ENCODE measurements around the gene SP7. TPM values are rescaled to one million over a fixed set of nuclear protein-coding genes. Genes with fewer than 3 reads are reported as not detected.

Gene SP7
- total RNA-seq, 1 experiment from 2014 or later = not detected

Other genes starting within 250 kb of the SP7 start
- 178 and 231 TPM in 2 replicates for gene IGFBP6, start 238.7 kb downstream of the SP7 start, total RNA-seq (2014; rRNA removed)
- gene SOAT2, start 232.9 kb downstream of the SP7 start, total RNA-seq (2014; rRNA removed) = not detected in 2 replicates
- gene ZNF740, start 155.6 kb downstream of the SP7 start, total RNA-seq (2014; rRNA removed) = 7.4 and 10.5 TPM in 2 replicates
- 5.2 and 6.1 TPM in 2 replicates for gene CSAD, start 155.4 kb downstream of the SP7 start, total RNA-seq (2014; rRNA removed)
- gene ITGB7, start 129.1 kb downstream of the SP7 start, total RNA-seq (2014; rRNA removed) = not detected in 2 replicates
- gene RARG, start 104.1 kb downstream of the SP7 start, total RNA-seq (2014; rRNA removed) = 16.9 and 17.1 TPM in 2 replicates
- 14.8 and 18.2 TPM in 2 replicates for gene ESPL1, start 68.1 kb downstream of the SP7 start, total RNA-seq (2014; rRNA removed)
- gene PFDN5, start 40.8 kb downstream of the SP7 start, total RNA-seq (2014; rRNA removed) = 254 and 270 TPM in 2 replicates
- gene MYG1, start 36.7 kb downstream of the SP7 start, total RNA-seq (2014; rRNA removed) = 53.1 and 55.0 TPM in 2 replicates
- gene AAAS, start 14.7 kb downstream of the SP7 start, total RNA-seq (2014; rRNA removed) = 64.6 and 71.2 TPM in 2 replicates
- 26.5 and 37.1 TPM in 2 replicates for gene SP1, start 43.8 kb upstream of the SP7 start, total RNA-seq (2014; rRNA removed)
- gene AMHR2, start 87.5 kb upstream of the SP7 start, total RNA-seq (2014; rRNA removed) = not detected in 2 replicates
- gene PRR13, start 105.4 kb upstream of the SP7 start, total RNA-seq (2014; rRNA removed) = 89.5 and 92.8 TPM in 2 replicates
- gene PCBP2, start 115.7 kb upstream of the SP7 start, total RNA-seq (2014; rRNA removed) = 186 and 227 TPM in 2 replicates
- gene MAP3K12, start 163.1 kb upstream of the SP7 start, total RNA-seq (2014; rRNA removed) = 37.6 and 38.6 TPM in 2 replicates
- 49.6 and 53.3 TPM in 2 replicates for gene TARBP2, start 164.9 kb upstream of the SP7 start, total RNA-seq (2014; rRNA removed)
- not detected in 2 replicates for gene NPFF, start 171.1 kb upstream of the SP7 start, total RNA-seq (2014; rRNA removed)